Brain microvascular endothelial cell (primary cell): Measurements from ENCODE around the gene C10orf120.

ENCODE experiments used
- DNase-seq: peaks from one replicate; pipeline ENCODE4 v3.0.0-alpha.2; 2020
- H3K27ac ChIP-seq: fragments of 250-450 bp; sonication (Bioruptor Pico); 2 replicates; pipeline ENCODE4 v1.5.1; 2020; ENCODE audit warnings: mild to moderate bottlenecking, moderate library complexity
- H3K27me3 ChIP-seq: fragments of 250-450 bp; sonication (Bioruptor Pico); replicated peaks from 2 replicates; pipeline ENCODE4 v1.5.1; 2020; ENCODE audit warnings: mild to moderate bottlenecking
- H3K36me3 ChIP-seq: fragments of 250-450 bp; sonication (Bioruptor Pico); replicated peaks from 2 replicates; pipeline ENCODE4 v1.5.1; 2020; ENCODE audit warnings: mild to moderate bottlenecking
- H3K4me3 ChIP-seq: 2 replicates; pipeline ENCODE4 v1.5.1; 2011; ENCODE audit warnings: low read depth, mild to moderate bottlenecking, control low read depth, low read length, moderate library complexity
- CTCF ChIP-seq: IDR thresholded peaks from 2 replicates; pipeline ENCODE4 v1.5.1; 2011; ENCODE audit warnings: low read depth, mild to moderate bottlenecking, moderate library complexity, low read length, control low read depth, inconsistent platforms; ENCODE audit errors: missing control alignments
- in situ Hi-C: cut with HindIII; loops from 2 replicates; pipeline ENCODE4 v1.10.0; 2017; ENCODE audit warnings: low sequenced_read_pairs, low pct_ligation_motif_present

The C10orf120 gene

GRCh38 chr10:122655524-122656307 lies 43.9 kb downstream of the C10orf120 start:
- no peak overlapping the region for H3K27ac ChIP-seq

GRCh38 chr10:122650331-122650730 lies 49.3 kb downstream of the C10orf120 start:
- no peak for DNase-seq
- Histone ChIP-seq H3K36me3 (no peaks in the 10 kb centered on the region), H3K4me3 (no peak overlapping the region), H3K27ac (no peak overlapping the region), H3K27me3 (no peaks in the 10 kb centered on the region)
- in situ Hi-C loops = no loop called here
- no peak for TF ChIP-seq CTCF

More at GRCh38 chr10:122655524-122656307, 43.9 kb downstream of the C10orf120 start:
- H3K27me3 ChIP-seq = no peaks in the 10 kb centered on the region
- in situ Hi-C loops = no loop called here
- no peaks in the 10 kb centered on the region for H3K36me3 ChIP-seq
- H3K4me3 ChIP-seq = no peak overlapping the region
- no peak for TF ChIP-seq CTCF
- DNase-seq = no peak

- DNase-seq = no peak
- TF ChIP-seq CTCF = no peak
- in situ Hi-C loops = no loop called here
- no peaks in the 10 kb centered on the region for H3K36me3 ChIP-seq
- H3K4me3 ChIP-seq = no peak overlapping the region
- no peaks in the 10 kb centered on the region for H3K27me3 ChIP-seq
- no peak overlapping the region for H3K27ac ChIP-seq
Observed at GRCh38 chr10:122649903-122650302, 49.7 kb downstream of the C10orf120 start.

GRCh38 chr10:122648599-122649428 lies 50.8 kb downstream of the C10orf120 start:
- Histone ChIP-seq H3K27me3 (no peaks in the 10 kb centered on the region), H3K4me3 (no peak overlapping the region), H3K36me3 (no peaks in the 10 kb centered on the region), H3K27ac (no peak overlapping the region)
- TF ChIP-seq CTCF = peak; percentile 70
- in situ Hi-C loops = no loop called here
- peak; percentile 32 for DNase-seq
